Fibroblast of lung (primary cell): ENCODE results near the gene PPP2R5D. TPM values are rescaled to one million over a fixed set of nuclear protein-coding genes. Genes with fewer than 3 reads are reported as not detected.
A peak's percentile ranks its signal among the peaks of the same experiment; 100 is the strongest.

Experiments
- DNase-seq, 2 donors: peaks; one replicate each; pipeline versions ENCODE4 v3.0.0 to v3.0.0-alpha.2; 2010; ENCODE audit warnings: low read depth in 2 of 2
- H2AFZ ChIP-seq: 2 replicates; pipeline ENCODE4 v1.5.1; 2012; ENCODE audit warnings: low read length, control low read depth, inconsistent platforms
- H3K27ac ChIP-seq: 2 replicates; pipeline ENCODE4 v1.5.1; 2011; ENCODE audit warnings: low read length, control low read depth; ENCODE audit not compliant: insufficient read depth
- H3K27me3 ChIP-seq: 2 replicates; pipeline ENCODE4 v1.5.1; 2011; ENCODE audit warnings: mild to moderate bottlenecking, low read length; ENCODE audit not compliant: control insufficient read depth, insufficient read depth
- H3K36me3 ChIP-seq: 2 replicates; pipeline ENCODE4 v1.5.1; 2011; ENCODE audit warnings: low read length; ENCODE audit not compliant: control insufficient read depth, insufficient read depth
- H3K4me1 ChIP-seq: 2 replicates; pipeline ENCODE4 v1.5.1; 2011; ENCODE audit warnings: low read length; ENCODE audit not compliant: control insufficient read depth, insufficient read depth; ENCODE audit errors: extremely low read depth
- H3K4me2 ChIP-seq: 2 replicates; pipeline ENCODE4 v1.5.1; 2011; ENCODE audit warnings: low read length, control low read depth; ENCODE audit not compliant: insufficient read depth; ENCODE audit errors: extremely low read depth
- H3K4me3 ChIP-seq, 4 experiments: fragments of 200-600 bp in 1 of 4; sonication (generic) in 1 of 4; replicated peaks in 1 of 4; 2 replicates each; pipeline ENCODE4 v1.5.1; 2011 to 2016; ENCODE audit warnings: low read length in 4 of 4, low read depth in 3 of 4, mild to moderate bottlenecking in 3 of 4, control low read depth in 2 of 4, inconsistent platforms in 1 of 4, mixed read lengths in 1 of 4; ENCODE audit not compliant: insufficient read depth in 1 of 4; ENCODE audit errors: control extremely low read depth in 1 of 4
- H3K79me2 ChIP-seq: 2 replicates; pipeline ENCODE4 v1.5.1; 2012; ENCODE audit warnings: mild to moderate bottlenecking, low read length, inconsistent platforms; ENCODE audit not compliant: control insufficient read depth, insufficient read depth
- H3K9ac ChIP-seq: 2 replicates; pipeline ENCODE4 v1.5.1; 2011; ENCODE audit warnings: mild to moderate bottlenecking, low read length, control low read depth; ENCODE audit not compliant: insufficient read depth
- H3K9me3 ChIP-seq: 2 replicates; pipeline ENCODE4 v1.5.1; 2012; ENCODE audit warnings: low read depth, low read length; ENCODE audit not compliant: control insufficient read depth, insufficient read depth
- H4K20me1 ChIP-seq: 2 replicates; pipeline ENCODE4 v1.5.1; 2011; ENCODE audit warnings: low read length; ENCODE audit not compliant: control insufficient read depth, insufficient read depth; ENCODE audit errors: extremely low read depth
- CTCF ChIP-seq, 2 donors: IDR thresholded peaks in 1 of 2; conservative IDR thresholded peaks in 1 of 2; 1 replicate in 1 of 2; 2 replicates in 1 of 2; pipeline ENCODE4 v1.5.1; 2011 to 2012; ENCODE audit warnings: low read length in 2 of 2, control low read depth in 1 of 2, inconsistent platforms in 1 of 2, low read depth in 1 of 2, mild to moderate bottlenecking in 1 of 2
- EZH2 ChIP-seq: IDR thresholded peaks from 2 replicates; pipeline ENCODE4 v1.5.1; 2012; ENCODE audit warnings: low read length, control low read depth, mild to moderate bottlenecking; ENCODE audit errors: missing control alignments
- polyA plus RNA-seq, 2 donors: library from polyadenylated mRNA; depleted of rRNA in 1 of 2; stranded (reverse) in 1 of 2; unstranded in 1 of 2; fragments of >200 nt; gene quantifications; 2 replicates each; pipeline ENCODE4 v1.2.1, GENCODE V29; 2011 to 2012; ENCODE audit warnings: missing spikeins in 1 of 2
- total RNA-seq: library from RNA; depleted of rRNA; stranded (reverse); fragments of >200 nt; gene quantifications from 2 replicates; pipeline ENCODE4 v1.2.1, GENCODE V29; 2014

The PPP2R5D gene
- total and polyA plus RNA-seq, 2 donors (not counting 1 experiment from before 2014, with no cell fraction given): 27.1 to 39.3 TPM

- no peak overlapping the region for H3K4me2 ChIP-seq
- no peaks in the 10 kb centered on the region for H3K9me3 ChIP-seq
- H3K9ac ChIP-seq: no peak overlapping the region
- no peaks in the 10 kb centered on the region for H3K79me2 ChIP-seq
- H3K36me3 ChIP-seq: peaks cover 4% of the 10 kb centered on the region
- no peak overlapping the region for H3K4me3 ChIP-seq
- TF ChIP-seq EZH2: no peak
- no peak for TF ChIP-seq CTCF (conservative IDR thresholded peaks at IDR 0.05 in 1 of 2, IDR thresholded peaks at IDR 0.05 in 1 of 2; ENCODE audit: low read depth in 1 of 2, low read length in 2 of 2)
- H3K27me3 ChIP-seq: no peaks in the 10 kb centered on the region
- H4K20me1 ChIP-seq: no peaks in the 10 kb centered on the region
- no peak overlapping the region for H2AFZ ChIP-seq
- H3K27ac ChIP-seq: no peak overlapping the region
- no peak for DNase-seq
- H3K4me1 ChIP-seq: peaks cover 6% of the 10 kb centered on the region
Observed at GRCh38 chr6:42963179-42963854, 21.1 kb upstream of the PPP2R5D start.

- peak; percentile 25 to 49 for DNase-seq
- H3K4me2 ChIP-seq: no peak overlapping the region
- no peaks in the 10 kb centered on the region for H3K9me3 ChIP-seq
- peaks cover 5% of the 10 kb centered on the region for H3K36me3 ChIP-seq
- H3K9ac ChIP-seq: no peak overlapping the region
- H2AFZ ChIP-seq: no peak overlapping the region
- no peaks in the 10 kb centered on the region for H3K79me2 ChIP-seq
- H3K27me3 ChIP-seq: no peaks in the 10 kb centered on the region
- no peak for TF ChIP-seq EZH2
- peak in 1 of 2 donors; percentile 28 for TF ChIP-seq CTCF (conservative IDR thresholded peaks at IDR 0.05 in 1 of 2, IDR thresholded peaks at IDR 0.05 in 1 of 2; ENCODE audit: low read depth in 1 of 2, low read length in 2 of 2)
- no peaks in the 10 kb centered on the region for H4K20me1 ChIP-seq
- H3K4me3 ChIP-seq: no peak overlapping the region
- H3K4me1 ChIP-seq: peaks cover 6% of the 10 kb centered on the region
- H3K27ac ChIP-seq: no peak overlapping the region
Observed at GRCh38 chr6:42963855-42964605, 20.3 kb upstream of the PPP2R5D start.

GRCh38 chr6:42966571-42966970, 17.8 kb upstream of the PPP2R5D start:
- no peak overlapping the region for H3K4me3 ChIP-seq
- H3K4me1 ChIP-seq: no peaks in the 10 kb centered on the region
- no peaks in the 10 kb centered on the region for H4K20me1 ChIP-seq
- no peaks in the 10 kb centered on the region for H3K9me3 ChIP-seq
- peaks cover 9% of the 10 kb centered on the region for H3K36me3 ChIP-seq
- no peak for DNase-seq
- TF ChIP-seq CTCF (conservative IDR thresholded peaks at IDR 0.05 in 1 of 2, IDR thresholded peaks at IDR 0.05 in 1 of 2; ENCODE audit: low read depth in 1 of 2, low read length in 2 of 2) (no peak), EZH2 (no peak)
- no peaks in the 10 kb centered on the region for H3K79me2 ChIP-seq
- no peak overlapping the region for H3K27ac ChIP-seq
- no peaks in the 10 kb centered on the region for H3K27me3 ChIP-seq
- H2AFZ ChIP-seq: no peak overlapping the region
- H3K9ac ChIP-seq: no peak overlapping the region
- no peak overlapping the region for H3K4me2 ChIP-seq
